Inflammatory macrophage (primary cell): Measurements from ENCODE around the gene LRCH4.
A peak's percentile ranks its signal among the peaks of the same experiment; 100 is the strongest.

Experiments used
- DNase-seq, 2 donors: peaks; one replicate each; pipeline ENCODE4 v3.0.0-alpha.2; 2020 to 2022

Gene LRCH4

DNA sequence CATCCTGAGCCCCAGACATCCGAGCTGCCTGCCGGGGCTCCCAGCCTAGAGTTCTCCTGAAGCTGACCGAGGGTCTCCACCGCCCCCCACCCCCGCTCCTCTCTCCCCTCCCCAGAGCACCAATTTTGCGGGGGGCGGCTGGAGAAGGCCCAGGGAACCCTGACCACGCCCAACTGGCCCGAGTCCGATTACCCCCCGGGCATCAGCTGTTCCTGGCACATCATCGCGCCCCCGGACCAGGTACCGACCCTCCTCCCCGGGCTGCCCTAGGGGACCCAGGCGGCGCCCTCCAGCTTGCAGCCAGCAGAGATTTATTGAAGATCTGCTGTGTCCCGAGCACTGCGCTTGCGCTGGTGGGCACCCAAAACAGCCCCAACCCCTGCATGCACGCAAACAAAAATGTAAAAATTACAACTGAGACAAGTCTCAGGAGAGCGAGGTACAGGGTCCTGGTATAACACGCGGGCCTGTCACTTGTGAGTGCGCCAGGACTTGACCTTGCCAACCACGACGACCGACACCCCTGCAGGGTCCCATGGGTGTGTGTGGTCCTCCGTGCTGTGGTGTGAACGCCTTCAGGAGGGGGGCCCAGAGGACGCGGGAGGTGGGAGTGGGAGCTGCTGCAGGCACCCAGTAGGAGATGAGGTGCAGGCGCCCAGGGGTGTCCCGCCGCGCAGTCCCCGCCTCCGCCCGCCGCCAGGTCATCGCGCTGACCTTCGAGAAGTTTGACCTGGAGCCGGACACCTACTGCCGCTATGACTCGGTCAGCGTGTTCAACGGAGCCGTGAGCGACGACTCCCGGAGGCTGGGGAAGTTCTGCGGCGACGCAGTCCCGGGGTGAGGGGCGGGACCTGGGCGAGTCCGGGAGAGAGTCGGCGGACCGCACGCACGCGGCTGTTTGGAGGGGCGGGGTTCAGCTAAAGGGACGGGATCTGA lies 19.3 kb upstream of the LRCH4 start:
- DNase-seq, result peak; percentile 51 to 70

DNA sequence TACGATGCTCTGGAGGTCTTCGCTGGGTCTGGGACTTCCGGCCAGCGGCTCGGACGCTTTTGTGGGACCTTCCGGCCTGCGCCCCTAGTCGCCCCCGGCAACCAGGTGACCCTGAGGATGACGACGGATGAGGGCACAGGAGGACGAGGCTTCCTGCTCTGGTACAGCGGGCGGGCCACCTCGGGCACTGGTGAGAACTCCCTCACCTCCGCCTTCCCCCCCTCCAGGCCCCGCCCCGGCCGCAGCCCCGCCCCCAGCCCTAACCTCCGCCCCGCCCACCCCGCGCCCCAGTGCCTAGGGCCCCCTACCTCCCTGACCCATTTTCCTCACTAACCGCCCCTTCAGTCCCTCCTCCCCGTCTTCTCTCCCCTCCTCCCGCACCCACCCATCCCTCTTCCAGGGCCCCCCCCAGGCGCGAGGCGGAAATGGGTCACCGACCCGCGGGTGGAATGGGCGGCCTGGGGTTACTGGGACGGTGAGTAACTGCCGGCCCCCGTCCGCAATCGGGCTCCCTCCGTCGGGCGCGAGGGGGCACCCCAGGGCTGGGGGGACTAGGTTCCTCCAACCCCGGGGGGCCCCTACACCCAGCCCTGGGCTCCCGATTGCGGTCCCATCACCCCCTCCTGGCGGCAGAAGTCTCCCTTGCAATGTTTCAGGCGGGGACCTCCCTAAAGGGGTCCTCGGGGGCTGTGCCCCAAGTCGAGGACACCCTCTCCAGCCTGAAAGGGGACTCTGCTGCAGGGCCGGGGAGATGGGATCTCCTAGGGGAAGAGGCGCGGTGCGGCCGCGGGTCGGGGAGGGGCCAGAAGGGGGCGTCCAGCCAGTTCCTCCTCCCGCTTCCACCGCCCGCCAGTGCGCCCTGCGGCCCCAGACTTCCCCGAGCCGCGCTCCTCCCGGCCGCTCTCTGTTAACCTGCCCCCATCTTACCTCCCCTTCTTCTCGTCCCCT lies 18.4 kb upstream of the LRCH4 start:
- peak; percentile 70 to 77 for DNase-seq

DNA sequence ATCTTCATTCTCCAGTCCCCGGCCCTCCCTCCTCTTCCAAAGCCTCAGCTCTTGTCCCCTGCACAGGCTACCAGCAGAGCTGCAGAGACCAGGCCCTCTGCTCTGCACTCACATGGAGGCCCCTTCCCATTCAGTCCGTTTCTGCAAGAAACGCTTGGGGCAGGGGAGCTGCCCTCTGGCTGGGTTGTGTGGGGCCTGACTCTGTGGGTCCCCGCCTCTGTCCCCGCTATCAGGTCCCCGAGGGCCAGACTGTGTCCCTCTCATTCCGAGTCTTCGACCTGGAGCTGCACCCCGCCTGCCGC lies 17.7 kb upstream of the LRCH4 start:
- DNase-seq, result no peak

DNA sequence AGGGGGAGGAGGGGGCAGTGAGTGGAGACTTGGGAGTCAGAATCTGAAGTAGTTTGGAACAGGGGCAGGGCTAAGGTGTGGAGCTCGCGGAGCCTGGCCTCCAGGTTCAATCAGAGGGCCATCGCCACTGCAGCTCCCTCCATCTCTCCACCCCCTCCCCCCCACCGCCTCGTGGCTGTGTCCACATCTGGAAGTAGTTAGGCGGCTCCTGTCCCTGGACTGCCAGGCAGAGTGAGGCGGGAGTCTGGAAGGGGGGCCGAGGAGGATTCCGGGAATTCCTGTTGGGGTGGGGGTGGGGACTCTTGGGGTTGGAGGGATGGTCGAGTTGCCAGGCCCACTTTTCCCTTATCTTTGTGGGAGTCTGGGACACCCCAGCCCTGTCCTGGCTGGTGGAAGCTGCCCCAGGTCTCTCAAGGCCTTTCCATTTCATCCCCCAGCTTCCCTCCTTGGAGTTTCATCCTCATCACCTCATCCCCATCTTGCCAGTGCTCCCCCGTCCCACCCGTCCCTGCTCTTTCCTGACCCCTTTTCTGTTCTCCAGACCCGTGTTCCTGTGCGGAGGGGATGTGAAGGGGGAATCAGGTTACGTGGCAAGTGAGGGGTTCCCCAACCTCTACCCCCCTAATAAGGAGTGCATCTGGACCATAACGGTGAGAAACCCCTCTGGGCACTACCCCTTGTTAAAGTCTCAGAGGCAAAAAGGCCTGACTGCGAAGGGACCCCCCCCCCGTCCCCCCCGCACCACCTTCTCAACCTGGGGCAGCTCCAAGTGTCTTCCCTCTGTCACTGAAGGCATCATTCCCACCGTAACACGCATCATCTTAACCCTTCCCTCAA lies 17.2 kb upstream of the LRCH4 start:
- DNase-seq, result no peak

DNA sequence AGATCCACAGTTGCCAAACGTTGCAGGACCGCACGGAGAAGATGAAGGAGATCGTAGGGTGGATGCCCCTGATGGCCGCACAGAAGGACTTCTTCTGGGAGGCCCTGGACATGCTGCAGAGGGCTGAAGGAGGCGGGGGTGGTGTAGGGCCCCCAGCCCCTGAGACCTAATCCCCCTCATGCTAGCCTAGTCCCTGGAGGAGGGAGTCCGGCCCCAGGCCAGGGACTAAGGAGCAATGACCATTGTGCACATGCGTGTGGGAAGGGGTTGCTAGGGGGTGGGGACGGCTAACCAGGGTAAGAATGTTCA lies 14.8 kb upstream of the LRCH4 start:
- DNase-seq, result no peak

DNA sequence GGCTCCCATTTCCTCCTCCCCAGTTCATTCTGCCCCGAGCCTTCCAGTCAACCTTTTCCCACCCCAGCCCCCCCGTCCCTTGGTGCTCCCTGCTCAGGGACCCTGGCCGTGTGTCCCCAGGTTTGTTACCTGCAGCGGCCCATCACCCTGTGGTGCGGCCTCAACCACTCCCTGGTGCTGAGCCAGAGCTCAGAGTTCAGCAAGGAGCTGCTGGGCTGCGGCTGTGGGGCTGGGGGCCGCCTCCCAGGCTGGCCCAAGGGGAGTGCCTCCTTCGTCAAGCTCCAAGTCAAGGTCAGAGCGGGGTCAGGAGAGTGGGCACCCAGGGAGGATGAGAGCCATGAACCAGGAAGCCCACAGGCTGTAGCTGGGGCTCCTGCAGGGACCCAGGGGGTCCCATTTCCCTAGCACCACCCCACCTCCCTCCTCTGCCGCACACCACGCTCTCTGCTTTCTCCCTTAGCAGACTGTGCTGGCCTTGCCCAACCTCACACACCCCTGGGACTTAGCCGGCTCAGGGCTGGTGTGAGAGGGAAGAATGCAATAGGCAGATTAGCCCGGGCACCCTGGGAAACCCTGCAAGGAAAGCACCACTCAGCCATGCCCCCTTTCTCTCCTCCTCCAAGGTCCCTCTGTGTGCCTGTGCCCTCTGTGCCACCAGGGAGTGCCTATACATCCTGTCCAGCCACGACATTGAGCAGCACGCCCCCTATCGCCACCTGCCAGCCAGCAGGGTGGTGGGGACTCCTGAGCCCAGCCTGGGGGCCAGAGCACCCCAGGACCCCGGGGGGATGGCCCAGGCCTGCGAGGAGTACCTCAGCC lies 14.2 kb upstream of the LRCH4 start:
- DNase-seq, result no peak

DNA sequence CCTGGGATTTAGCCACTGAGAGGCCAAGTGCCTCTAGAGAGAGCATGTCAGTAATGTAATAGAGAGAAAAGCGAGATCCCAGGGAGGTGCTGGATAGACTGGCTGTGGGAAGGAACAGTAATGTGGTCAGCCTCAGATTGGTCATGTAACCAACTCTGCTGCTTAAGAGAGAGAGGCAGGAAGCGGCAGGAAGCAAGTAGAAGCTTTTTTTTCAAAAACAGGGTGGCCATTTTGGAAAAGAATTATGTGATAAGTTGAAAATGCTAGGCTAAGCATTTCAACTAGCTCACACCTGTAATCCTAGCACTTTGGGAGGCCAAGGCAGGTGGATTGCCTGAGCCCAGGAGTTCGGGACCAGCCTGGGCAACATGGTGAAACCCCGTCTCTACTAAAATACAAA lies 12.5 kb upstream of the LRCH4 start:
- DNase-seq, result no peak

DNA sequence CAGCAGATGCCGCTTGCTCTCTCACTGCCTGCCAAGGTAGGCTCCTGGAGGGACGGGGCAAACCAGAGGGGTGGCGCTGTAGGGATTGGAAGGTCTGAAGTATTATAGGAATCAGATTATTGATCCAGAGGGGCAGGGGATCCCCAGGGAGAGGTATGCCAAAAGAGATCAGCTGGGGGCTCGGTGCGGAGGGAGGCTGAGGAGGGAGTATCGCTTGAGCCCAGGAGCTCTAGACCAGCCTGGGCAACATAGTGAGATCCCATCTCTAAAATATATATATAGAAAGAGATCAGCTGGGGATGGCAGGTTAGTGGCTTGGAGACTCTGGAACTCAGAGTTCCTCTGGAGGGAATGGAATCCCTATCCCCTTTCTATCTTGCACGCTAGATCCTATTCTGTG lies 9.3 kb upstream of the LRCH4 start:
- DNase-seq, result no peak

DNA sequence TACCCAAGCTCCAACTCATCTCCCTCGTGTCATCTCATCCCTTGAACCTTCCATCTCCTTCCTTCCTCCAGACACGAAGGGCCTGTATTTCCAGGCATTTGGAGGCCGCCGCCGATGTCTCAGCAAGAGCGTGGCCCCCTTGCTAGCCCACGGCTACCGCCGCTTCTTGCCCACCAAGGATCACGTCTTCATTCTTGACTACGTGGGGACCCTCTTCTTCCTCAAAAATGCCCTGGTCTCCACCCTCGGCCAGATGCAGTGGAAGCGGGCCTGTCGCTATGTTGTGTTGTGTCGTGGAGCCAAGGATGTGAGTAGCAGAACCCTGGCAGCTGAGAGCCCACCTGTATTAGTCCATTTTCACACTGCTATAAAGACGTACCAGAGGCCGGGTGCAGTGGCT lies 5.7 kb upstream of the LRCH4 start:
- no peak for DNase-seq

DNA sequence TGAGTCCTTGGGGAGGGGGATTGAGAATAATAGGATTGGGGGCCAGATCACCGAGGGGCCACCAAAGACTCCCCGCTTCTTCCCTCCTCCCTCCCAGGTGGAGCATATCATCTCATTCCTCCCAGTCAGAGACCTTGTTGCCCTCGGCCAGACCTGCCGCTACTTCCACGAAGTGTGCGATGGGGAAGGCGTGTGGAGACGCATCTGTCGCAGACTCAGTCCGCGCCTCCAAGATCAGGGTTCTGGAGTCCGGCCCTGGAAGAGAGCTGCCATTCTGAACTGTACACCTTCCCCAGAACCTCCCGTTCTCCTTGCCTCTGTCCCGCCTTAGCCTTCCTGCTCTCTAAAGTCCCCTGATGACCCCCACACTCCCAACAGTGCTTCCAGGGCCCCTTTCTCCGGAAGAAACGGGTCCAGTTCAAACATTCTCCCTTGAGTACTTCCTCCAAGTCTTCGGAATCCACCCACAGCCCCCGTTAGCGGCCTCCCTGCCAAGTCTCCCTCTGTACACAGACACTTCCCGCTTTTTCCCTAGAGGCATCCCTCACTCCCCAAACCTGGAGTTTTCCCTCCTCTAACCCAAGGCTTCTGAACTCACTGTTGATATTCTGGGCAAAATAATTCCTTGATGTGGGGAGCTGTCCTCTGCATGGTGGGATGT lies 4.3 kb upstream of the LRCH4 start:
- DNase-seq, result no peak

DNA sequence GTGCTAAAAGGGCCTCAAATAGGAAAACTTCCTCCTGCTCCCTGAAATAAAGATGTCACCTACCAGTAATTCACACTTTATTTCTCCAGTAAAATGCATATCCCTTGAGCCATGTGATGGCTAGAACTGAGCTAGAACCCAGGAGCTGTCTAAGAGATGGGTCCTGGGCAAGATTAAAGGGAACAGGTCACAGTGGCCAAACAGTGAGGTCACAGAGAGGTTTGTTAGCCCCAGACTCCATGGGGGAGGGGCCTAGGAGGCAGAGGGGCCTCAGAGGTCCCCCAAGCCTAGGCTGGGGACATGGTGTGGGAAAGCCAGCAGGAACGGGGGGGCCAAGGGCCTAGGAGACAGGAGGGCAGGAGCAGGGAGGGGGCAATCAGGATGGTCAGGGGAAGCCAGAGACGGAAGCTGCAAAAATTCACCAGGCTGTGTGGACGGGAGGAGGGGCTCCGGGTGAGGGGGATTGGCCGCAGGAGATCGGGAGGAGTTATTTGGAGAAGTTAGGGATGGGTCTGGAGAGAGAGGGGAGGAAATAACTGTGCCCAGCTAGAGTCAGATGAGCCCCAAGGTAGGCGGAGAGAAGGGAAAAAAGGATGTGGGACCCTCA lies 3.5 kb upstream of the LRCH4 start:
- no peak for DNase-seq

DNA sequence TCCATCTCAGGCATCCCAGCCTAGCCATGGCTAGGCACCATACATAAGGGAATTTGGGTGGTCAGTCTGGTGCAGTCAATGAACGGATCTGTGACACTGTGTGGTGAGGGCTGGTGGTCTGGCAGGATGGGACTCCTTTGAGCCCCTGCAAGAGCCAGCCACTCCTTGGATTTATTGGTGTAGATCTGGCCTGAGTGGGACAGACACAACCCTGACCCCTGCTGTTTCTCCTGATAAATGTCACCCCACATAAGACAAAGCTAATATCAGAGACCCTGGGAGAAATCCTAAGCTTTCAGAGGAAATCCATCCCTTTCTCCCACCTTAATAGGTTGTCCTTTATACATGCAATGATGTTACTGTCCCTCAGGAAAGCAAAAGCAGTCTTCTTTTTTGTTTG lies 2.5 kb upstream of the LRCH4 start:
- peak; percentile 18 to 55 for DNase-seq

DNA sequence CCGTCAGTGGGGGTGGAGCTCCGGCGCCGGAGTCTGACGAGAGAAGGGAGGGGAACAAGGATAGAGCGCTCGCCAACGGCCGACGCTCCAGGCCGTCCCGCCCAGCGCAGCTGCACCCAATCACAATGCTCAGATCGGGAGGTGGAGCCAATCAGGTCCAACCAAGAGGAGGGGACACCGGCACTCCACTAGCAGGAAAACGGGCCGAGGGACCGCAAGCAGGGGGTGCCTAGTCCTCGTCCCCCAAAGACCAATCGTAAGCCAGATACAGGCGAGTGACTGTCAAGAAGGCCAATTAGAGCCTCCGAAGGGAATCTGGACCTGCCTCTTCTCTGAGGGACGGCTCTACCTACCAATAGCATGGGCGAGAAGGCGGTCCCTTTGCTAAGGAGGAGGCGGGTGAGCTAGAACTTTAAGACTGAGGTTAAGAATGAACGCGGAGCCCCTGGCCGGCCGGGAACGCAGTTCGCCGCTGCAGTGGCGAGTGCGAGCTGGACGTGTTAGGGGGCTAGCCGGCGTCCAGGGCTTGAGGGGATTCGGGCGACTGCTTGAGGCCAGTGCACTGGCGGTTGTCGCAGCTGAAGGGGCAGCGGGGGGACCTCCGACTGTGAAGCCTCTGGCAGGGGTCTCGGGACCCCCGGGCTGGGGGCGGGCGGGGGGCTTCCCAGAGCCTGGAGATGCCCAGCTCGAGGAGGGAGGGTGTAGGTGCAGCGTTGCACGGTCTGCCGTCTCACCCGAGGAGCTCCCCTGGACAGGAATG lies 517 bp upstream of the LRCH4 start, which contains the start of gene FBXO24:
Gene FBXO24, plus strand, starts transcription at position 63 of the 760 bp plus-strand sequence. Its CDS starts 298 bp downstream, at position 361.
- peak; percentile 100 for DNase-seq

DNA sequence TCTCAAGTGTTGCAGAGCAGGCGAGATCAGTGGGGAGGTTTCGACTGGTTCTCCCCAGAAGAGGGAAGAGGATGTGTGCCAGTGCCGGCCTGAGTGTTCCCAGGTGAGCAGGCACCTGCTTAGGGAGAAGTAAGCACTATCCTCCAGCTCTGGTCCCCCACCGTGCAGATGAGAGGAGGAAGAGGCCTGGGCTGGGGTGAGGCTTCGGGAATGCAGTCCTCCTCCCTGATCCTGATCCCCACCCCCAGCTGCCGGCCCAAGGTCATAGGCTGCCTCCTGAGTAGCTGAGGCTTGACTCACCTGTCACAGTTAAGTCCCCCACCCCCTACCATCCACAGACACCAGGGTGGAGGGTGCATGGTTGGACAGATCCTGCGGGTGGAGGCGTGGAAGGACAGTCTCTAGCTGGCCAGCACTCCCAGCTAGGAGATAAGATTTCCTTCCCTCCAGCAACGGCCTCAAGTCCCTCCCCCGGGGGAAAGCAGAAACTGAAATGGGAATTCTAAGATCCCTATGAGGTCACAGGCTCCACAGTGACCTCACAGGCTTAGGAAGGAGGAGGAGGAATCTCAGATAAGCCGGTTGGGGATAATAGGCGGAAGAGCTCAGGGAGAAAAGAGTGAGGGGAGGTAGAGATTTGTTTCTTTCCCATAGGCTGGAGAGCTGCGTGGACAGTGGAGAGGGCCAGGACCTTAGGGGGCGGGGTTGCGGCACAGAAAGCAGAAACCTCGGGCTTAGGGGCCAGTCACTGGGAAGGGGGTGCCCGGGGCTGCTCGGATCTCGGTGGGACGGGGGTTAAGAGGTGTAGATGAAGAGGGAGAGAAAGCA lies 1.0 kb downstream of the LRCH4 start:
- DNase-seq, result peak; percentile 22 to 57

DNA sequence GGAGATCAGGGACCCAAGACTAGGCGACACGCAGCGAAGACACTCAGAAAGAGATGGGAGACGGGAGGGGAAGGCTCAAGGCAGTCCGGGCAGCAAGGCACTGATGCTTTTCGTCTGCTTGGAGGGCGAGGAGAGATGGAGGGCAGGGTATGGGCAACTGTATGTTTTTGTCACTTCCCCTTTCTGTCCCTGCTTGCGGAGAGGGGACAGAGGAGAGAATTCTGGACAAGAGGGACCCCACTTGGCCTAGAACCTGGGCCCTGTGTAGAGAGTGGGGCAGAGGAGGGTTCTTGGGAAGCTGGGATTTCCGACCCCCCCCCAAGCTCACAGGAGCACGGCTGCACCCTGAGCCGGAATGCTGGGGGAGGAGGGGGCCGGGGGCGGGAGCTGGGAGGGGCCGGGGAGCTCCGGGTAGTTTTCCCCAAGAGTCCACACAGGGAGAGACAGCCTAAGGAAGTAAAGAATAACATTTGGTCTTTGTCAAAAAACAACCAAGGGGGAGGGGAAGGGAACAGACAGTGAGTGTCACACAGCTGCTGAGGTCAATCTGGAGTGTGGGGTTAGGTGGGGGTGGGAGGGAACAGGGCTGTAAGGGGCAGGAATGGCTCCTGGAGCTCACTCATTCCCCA lies 1.8 kb downstream of the LRCH4 start:
- DNase-seq, result peak; percentile 54 to 73

DNA sequence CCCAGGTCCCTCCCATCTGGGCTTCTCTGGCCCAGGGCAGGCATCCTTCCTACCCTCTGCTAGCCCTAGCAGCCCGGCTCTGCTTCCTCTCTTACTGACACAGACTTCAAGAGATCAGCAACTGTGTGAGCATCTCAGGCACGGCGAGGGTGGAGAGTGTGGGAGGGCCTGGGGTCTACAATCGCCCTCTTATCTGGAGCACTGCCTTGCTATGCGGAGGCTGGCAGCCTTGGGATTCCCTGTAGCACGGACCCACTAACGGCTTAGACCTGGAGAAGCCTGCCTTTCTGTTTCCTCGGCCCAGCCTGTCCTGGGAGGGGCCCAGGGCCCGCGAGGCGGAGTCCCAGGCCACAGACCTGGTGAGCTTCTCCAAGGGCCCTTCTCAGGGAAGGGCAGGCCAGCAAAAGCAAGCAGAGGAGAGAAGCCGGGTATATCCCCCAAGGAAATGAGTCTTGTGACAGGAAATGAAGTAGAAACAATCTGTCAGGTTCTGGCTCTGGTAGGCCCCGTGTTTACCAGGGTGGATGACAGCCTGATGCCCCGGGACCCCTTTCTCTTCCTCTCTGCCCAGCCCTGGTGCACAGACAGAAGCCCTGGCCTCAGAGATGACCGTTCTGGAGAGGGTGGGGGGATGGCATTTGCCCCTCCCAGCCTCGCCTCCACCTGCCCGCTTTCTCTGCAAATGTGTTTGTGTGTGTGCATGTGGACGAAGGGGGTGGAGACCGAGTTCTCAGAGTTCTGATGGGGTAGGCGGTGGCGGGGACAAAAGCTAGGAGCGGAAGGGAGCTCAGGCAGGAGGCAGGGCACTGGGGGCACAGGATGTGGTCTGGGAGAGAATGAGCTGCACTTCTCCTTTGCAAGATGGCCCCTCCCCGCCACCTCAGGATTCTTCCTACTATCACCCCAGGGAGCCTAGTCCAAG lies 2.5 kb downstream of the LRCH4 start:
- DNase-seq, result peak; percentile 87 to 88

DNA sequence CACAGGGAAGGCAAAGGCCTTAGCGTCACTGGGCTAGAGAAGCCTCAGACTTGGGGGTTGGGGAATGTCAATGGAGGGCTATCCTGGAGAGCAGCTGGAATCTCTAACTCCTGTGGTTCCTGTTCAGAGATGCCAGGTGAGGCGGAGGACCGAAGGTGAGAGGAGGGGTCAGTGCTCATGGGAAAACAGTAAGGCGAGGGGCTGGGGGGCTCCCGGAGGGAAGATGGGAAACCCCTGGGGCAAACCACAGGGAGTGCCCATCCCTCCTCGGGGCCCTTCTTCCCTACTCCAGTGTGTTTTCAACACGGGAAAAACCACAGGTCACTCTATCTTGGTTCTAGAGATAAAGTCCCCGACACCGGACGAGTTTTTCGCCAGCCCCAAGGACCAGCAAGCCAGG lies 3.3 kb downstream of the LRCH4 start:
- no peak for DNase-seq
